HL-60/S4 treated with retinoic acid at 250 ng/mL for 4 days and 3 days (cell line): Measurements from ENCODE around the gene BEND7.

Experiments used
- in situ Hi-C: fragments of 300-500 bp; cut with MboI; formaldehyde crosslinking; loops from 2 replicates; pipeline ENCODE4 v1.7.0; 2022; ENCODE audit warnings: low sequenced_read_pairs

The BEND7 gene

DNA sequence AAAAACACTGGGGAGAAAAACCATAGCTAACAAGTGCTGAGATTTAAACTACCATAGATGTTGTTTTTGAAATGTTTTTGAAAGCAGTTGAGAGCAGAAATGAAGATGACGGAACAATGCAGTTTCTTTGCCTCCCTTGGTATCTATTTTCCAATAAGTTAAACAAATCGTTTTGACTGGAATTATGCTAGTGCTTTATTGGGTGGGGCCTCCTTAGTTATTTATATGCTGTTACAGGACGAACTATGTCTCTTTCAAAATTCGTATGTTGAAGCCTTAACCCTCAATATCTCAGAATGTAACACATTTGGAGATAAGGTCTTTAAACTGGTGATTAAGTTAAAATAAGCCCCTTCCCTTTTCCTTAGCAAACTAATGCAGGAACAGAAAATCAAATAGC lies 135.2 kb downstream of the BEND7 start:
- in situ Hi-C loops, result no loop called here

DNA sequence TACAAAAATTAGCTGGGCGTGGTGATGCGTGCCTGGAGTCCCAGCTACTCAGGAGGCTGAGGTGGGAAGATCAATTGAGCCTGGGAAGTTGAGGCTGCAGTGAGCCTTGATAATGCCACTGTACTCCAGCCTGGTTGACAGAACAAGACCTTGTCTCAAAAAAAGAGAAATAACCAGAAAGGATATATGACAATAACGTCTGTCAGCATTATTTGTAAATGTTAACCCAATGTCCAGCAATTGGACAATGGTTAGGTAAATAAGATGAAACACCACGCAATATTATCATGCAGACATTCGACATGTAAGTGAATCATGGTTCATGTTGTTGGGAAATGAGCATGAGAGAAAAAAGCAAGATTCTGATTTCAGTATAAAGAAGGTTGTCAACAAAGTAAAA lies 136.1 kb downstream of the BEND7 start:
- in situ Hi-C loops, result no loop called here
